ENCODE measurements around the gene KRT17.
"Not testable (repeated sequence)": the region's sequence is repeated elsewhere in the genome, so short reads cannot be mapped to it uniquely, and the experiment has no call there.

The KRT17 gene

GRCh38 chr17:41586863-41587495 lies 37.4 kb downstream of the KRT17 start, which contains the start of gene KRT14:
TSS of gene KRT14 (minus strand) at chr17:41586895. CDS start at chr17:41586834, 61 bp downstream.
- no peak for TF ChIP-seq CTCF (IDR thresholded peaks at IDR 0.05; ENCODE audit: extremely low read depth, missing control alignments)
- DNase-seq (ENCODE audit: low spot score): no peak

DNA sequence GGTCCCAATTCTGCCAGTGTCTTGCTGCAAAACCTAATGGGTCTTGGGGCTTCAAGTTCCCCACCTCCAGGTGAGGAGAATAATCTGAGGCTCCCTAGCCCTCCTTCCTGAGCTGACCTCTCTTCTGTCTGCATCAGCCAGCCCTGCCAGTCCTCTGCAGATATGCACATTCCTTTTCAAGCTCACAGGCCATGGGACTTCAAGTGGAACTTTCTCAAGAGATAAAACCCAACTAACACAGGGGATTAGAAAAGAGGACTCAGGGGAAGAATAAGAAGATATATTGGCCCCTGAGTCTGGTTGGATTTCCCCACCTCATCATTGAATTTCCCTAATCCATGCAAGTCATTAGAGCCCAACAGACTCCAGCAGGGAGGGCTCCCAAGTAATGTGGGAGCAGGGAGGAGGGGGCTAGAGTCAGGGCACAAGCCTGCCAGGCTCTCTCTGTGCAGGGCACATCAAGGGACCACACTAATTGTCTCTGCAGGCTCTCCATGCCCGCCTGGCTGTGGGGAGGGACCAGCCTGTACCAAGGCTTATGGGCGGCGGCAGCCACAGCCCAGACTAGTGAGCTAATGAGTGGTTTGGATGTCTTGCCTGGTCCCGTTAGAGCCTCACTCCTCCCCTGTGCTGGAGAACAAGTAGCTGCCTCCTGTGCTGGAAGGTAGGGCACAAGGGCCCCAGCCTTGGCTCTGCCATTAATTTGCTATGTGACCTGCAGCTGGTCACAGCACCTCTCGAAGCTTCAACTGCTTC lies 38.9 kb downstream of the KRT17 start:
- TF ChIP-seq CTCF (IDR thresholded peaks at IDR 0.05; ENCODE audit: extremely low read depth, missing control alignments): no peak
- DNase-seq (ENCODE audit: low spot score): no peak

GRCh38 chr17:41584331-41584927 lies 39.9 kb downstream of the KRT17 start:
- DNase-seq (ENCODE audit: low spot score): not testable (repeated sequence)

DNA sequence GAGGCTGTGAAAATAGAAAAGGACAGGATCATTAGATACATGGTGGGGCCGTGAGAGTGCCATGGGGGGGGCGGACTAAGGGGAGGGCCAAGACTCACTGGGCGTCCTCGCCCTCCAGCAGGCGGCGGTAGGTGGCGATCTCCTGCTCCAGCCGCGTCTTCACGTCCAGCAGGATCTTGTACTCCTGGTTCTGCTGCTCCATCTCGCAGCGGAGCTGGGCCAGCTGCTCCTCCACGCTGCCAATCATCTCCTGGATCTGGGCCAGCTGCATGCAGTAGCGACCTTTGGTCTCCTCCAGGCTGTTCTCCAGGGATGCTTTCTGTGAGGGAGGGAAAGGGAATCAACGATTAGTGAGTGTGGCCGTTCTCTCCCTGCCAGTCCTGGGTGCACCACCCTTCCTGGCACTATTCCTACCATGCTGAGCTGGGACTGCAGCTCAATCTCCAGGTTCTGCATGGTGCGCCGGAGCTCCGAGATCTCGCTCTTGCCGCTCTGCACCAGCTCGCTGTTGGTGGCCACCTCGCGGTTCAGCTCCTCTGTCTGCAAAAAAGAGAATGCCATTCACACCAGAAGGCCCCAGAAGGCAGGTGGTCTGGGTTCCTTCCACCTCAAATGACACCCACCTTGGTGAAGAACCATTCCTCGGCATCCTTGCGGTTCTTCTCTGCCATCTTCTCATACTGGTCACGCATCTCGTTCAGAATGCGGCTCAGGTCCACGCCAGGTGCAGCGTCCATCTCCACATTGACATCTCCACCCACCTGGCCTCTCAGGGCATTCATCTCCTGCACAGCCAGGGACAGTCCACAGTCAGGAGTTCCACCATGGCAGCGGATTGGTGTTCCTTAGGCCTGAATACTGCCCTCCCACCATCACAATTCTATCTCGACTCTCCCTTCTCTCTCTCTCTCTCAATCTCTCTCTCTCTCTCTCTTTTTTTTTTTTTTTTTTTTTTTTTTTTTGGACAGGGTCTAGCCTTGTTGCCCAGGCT lies 40.9 kb downstream of the KRT17 start:
- no peak for DNase-seq (ENCODE audit: low spot score)

GRCh38 chr17:41582061-41582968 lies 42.1 kb downstream of the KRT17 start:
- DNase-seq (ENCODE audit: low spot score): not testable (repeated sequence)

More for the DNA sequence above, 40.9 kb downstream of the KRT17 start:
- no peak for TF ChIP-seq CTCF (IDR thresholded peaks at IDR 0.05; ENCODE audit: extremely low read depth, missing control alignments)

- no peak for TF ChIP-seq CTCF (IDR thresholded peaks at IDR 0.05; ENCODE audit: extremely low read depth, missing control alignments)
- DNase-seq (ENCODE audit: low spot score): no peak
Observed at GRCh38 chr17:41581366-41582060, 42.9 kb downstream of the KRT17 start.

- DNase-seq (ENCODE audit: low spot score): no peak
Observed at GRCh38 chr17:41580687-41581365, 43.5 kb downstream of the KRT17 start.

More at GRCh38 chr17:41580687-41581365, 43.5 kb downstream of the KRT17 start:
- TF ChIP-seq CTCF (IDR thresholded peaks at IDR 0.05; ENCODE audit: extremely low read depth, missing control alignments): no peak
